Nucleus accumbens (tissue), 56 donors: ENCODE measurements around the gene SELP.
"Not testable (repeated sequence)": the region's sequence is repeated elsewhere in the genome, so short reads cannot be mapped to it uniquely, and the experiment has no call there.

Source experiments
- DNase-seq, 56 donors: peaks; one replicate each; lab custom pipeline; 2025; lab: John Stamatoyannopoulos, UW

Gene SELP

DNA sequence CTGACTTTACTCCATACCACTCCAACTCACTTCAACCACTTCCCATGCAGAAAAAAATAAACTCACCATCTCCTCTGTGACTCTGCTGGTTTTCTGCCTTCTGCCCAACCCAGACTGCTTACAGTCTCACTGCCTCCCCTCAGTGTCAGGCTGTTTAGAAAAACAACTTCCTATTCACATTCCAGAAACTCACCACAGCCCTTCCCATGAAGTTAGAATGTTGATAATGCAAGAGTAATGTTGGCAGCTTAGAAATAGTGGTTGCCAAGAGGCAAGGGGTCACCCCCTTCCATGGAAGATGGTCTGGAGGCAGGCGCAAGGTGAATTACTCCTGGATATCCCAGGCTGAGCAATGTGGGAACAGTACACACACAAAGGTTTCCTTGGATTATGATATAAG lies at the start of gene SELP:
TSS of gene SELP (minus strand) at position 119 of the 400 bp plus-strand sequence. CDS start at position 69, 50 bp downstream.
- no peak for DNase-seq

DNA sequence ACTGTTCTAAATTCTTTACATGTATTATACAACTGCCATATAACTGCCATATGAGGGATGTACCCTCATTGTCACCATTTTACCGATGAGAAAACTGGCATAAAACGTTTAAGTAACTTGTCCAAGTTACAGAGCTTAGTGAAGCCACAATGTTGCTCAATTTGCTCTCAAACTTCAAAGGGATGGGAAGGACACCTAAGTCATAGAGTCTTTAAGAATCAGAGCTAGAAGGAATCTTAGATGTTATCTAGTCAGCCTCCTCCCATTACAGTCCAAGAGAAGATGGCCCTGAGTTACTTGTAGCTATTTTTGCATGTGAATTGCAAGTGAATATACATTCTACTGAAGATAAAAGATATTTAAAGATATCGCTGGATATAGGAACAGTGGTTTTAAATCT lies 49.8 kb upstream of the SELP start:
- DNase-seq, result no peak

DNA sequence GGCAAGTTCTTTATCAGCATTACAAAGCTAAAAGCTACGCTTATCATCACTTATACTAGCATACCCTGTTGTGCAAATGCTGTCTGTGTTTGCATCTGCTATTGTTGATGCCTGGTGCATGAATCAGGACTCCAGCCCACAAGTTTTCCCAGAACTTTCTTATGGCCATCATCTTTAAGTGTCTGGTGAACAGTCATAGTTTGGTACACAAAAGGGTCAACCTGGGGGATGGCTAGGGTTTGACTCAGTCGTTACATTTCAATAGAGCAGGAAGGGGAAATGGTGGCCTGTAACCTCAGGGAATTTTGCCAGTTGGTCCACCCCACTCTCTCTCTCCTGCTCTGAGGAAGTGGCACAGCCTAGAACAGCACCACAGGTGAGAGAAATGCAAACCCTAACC lies 46.1 kb upstream of the SELP start:
- no peak for DNase-seq

DNA sequence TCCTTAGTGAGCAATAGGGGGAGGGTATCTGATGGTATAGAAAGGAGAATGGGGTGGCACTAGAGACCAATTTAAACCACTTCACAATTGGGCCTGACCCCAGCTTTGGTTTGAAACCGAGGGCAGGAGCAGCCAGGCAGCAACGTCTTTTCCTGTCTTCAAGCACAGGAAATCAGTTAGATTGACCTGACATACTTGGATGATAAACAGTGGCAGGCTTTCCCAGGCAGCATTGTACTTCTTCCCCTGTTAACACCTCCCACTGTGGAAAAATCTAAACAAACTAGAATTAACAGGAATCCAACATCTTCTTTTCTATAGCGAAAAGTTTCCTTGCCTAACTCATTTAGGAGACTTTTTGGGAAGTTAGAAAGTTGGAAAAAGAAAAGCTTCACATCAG lies 40.9 kb upstream of the SELP start:
- no peak for DNase-seq

DNA sequence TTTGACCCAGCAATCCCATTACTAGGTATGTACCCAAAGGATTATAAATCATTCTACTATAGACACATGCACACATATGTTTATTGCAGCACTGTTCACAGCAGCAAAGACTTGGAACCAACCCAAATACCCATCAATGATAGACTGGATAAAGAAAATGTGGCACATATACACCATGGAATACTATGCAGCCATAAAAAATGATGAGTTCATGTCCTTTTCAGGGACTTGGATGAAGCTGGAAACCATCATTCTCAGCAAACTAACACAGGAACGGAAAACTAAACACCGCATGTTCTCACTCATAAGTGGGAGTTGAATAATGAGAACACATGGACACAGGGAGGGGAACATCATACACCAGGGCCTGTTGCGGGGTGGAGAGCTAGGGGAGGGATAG lies 40.3 kb upstream of the SELP start:
- DNase-seq, result not testable (repeated sequence)

DNA sequence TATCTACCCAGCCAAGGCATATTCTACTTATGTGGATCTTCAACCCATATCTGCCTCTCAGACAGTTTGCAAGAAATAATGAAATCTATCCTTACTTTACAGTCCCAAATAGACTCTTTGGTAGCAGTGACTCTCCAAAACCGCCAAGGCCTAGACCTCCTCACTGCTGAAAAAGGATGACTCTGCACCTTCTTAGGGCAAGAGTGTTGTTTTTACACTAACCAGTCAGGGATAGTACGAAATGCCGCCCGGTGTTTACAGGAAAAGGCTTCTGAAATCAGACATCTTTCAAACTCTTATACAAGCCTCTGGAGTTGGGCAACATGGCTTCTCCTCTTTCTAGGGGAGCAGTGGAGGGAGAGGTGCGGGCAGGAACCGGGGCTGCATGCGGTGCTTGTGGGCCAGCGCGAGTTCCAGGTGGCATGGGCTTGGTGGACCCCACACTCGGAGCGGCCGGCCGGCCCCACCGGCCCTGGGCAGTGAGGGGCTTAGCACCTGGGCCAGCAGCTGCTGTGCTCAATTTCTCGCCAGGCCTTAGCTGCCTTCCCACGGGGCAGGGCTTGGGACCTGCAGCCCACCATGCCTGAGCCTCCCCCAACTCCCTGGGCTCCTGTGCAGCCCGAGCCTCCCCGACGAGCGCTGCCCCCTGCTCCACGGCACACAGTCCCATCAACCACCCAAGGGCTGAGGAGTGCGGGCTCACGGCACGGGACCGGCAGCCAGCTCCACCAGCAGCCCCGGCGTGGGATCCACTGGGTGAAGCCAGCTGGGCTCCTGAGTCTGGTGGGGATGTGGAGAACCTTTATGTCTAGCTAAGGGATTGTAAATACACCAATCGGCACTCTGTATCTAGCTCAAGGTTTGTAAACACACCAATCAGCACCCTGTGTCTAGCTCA lies 38.0 kb upstream of the SELP start:
- not testable (repeated sequence) for DNase-seq

DNA sequence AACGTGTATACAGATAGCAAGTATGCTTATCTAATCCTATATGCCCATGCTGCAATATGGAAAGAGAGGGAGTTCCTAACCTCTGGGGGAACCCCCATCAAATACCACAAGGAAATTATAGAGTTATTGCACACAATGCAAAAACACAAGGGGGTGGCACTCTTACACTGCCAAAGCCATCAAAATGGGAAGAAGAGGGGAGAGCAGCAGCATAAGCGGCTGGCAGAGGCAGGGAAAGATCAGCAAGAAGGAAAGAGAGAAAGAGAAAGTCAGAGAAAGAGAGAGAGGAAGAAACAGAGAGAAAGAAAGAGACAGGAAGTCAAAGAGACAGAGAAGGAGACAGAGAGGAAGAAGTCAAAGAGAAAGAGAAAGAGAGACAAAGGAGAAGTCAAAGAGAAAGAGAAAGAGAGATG lies 37.3 kb upstream of the SELP start:
- not testable (repeated sequence) for DNase-seq

DNA sequence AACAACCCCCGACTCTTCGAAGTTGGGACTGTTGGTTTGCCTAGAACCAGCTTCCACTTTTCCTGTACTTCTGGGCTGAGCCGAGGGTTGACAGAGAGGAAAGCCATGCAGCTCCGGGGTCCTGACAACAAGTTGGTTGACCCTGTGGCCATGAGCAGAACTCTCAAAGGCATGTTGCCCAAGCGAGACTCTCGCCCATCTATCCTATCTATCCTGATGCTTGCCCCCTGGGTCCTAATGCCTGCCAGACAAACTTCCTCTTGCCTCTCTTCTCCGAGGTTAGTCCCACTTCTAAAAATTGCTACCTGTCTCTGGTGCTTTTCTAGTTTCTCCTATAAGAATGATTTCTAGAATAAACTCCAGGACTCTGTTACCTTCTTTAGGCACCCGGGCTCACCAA lies 32.8 kb upstream of the SELP start:
- not testable (repeated sequence) for DNase-seq

DNA sequence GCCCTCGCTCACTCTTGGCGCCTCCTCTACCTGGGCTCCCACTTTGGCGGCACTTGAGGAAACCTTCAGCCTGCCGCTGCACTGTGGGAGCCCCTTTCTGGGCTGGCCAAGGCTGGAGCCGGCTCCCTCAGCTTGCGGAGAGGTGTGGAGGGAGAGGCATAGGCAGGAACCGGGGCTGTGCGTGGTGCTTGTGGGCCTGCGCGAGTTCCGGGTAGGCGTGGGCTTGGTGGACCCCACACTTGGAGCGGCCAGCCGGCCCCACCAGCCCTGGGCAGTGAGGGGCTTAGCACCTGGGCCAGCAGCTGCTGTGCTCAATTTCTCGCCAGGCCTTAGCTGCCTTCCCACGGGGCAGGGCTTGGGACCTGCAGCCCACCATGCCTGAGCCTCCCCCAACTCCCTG lies 31.1 kb upstream of the SELP start:
- not testable (repeated sequence) for DNase-seq

DNA sequence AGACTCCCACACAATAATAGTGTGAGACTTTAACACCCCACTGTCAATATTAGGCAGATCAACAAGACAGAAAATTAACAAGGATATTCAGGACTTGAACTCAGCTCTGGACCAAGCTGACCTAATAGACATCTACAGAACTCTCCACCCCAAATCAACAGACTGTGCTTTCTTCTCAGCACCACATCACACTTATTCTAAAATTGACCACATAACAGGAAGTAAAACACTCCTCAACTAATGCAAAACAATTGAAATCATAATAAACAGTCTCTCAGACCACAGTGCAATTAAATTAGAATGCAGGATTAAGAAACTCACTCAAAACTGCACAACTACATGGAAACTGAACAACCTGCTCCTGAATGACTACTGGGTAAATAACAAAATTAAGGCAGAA lies 28.9 kb upstream of the SELP start:
- DNase-seq, result not testable (repeated sequence)

DNA sequence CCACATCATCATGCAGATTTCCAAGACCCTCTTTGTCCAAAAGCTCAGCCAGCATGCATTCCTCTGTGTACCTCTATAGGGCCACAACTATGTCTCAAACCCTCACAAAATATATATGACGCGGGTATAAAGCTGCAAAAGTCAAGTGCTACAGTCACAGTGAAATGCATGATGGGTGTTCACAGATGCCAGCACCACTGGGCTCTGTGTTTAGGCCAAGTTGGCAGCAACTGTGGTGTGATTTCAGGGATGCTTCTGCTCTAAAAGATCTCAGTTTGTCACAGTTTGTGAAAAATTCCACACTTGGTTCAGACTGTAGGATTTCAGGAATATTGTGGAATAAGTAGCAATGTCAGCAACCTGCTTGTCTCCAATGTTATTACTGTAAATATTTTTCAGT lies 23.9 kb upstream of the SELP start:
- DNase-seq, result peak in 4 of 56 donors; percentile 6 to 29 (median 24)

DNA sequence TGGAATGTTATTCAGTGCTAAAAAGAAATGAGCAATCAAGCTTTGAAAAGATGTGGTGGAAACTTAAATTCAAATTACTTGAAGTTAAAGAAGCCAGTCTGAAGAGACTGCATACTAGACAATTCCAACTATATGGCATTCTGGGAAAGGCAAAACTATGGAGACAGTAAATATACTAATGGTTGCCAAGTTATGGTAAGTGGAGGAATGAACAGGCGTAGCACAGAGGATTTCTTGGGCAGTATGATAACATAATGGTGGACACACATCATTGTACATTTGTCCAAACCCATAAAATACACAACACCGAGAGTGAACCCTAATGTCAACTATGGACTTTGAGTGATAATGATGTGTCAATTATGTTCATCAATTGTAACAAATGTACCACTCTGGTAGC lies 21.1 kb upstream of the SELP start:
- no peak for DNase-seq

DNA sequence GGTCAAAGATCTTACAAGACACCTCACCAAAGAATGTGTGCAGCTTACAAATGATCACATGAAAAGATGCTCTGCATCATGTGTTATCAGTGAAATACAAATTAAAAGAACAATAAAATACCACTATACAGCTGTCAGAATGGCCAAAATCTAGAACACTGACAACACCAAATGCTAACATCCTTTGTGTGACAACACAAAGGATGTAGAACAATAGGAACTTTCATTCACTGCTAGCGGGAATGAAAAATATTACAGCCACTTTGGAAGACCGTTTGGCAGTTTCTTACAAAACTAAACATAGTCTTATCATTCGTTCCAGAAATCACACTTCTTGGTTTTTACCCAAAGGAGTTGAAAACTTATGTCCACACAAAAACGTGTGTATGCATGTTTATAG lies 20.6 kb upstream of the SELP start:
- DNase-seq, result no peak

DNA sequence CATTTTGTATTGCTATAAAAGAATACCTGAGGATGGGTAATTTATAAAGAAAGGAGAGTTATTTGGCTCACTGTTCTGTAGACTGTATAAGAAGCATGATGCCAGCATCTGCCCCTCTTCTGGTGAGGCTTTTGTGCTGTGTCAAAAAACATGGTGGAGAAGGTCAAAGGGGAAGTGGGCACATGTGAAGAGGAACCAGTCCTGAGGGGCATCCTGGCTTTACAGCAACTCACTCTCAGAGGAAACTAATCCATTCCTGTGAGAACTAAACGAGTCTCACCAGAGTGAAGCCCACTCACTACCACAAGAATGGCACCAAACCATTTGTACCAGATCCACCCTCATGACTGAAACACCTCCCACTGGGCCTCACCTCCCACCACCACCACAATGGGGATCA lies 18.8 kb upstream of the SELP start:
- DNase-seq, result no peak

DNA sequence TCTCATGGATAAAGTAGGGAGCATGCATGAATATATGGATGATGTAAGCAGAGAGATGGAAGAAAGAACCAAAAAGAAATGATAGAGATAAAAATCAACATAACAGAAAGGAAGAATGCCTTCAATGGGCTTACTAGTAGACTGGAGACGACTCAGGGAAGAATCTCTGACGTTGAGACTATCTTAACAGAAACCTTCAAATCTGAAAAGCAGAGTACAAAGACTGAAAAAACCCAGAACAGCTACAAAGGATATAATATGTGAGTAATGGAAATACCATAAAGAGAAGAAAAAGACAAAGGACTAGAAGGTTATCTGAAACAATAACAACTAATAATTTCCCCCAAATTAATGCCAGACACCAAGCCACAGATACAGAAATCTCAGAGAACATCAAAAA lies 18.3 kb upstream of the SELP start:
- DNase-seq, result no peak

DNA sequence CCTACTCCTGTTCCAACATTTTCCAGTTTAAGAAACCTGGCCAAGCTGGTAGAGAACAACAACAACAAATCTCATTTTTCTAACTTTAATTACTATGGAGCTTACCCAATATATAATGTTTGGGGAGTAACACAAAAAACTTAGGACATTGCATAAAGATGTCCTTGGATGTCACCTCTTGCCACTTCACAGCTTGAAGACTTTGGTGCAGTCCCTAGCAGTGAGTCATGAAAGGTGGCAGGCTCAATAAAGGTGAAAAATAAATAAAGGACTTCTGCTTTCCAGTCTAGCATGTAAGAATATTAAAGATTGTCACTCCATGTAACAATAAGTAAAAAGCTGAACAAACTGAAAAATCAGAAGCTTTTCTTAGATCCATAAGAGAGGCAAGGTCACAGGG lies 17.6 kb upstream of the SELP start:
- DNase-seq, result no peak

DNA sequence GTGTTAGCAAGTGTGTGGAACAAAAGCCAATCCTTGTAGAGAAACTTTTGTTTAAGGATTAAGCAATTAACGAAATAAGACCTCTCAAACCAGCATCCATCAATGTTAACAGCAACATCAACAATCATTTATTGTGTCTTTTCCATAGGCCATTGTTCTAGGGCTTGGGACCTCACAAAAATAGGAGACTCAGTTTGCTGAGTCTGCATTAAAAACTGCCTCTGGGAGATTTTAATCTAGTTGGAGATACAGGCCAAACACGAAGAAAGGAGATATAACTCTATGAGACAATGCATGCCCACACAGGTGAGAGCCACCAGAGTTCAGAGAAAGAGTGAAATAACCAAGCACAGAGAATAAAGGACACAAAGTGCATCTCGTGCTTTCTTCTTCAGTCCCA lies 14.4 kb upstream of the SELP start:
- no peak for DNase-seq

DNA sequence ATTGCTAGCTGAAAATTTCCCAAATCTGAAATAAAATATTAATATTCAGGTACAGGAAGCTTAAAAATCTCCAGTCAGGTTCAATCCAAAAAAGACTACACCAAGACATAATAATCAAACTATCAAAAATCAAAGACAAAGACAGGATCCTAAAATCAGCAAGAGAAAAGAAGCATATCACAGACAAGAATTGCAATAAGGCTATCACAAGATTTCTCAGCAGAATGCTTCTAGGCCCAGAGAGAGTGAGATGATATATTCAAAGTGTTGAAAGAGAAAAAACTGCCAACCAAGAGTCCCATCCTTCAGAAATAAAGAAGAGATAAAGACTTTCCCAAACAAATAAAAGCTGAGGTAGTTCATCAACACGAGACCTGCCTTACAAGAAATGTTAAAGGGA lies 5.0 kb upstream of the SELP start:
- no peak for DNase-seq

DNA sequence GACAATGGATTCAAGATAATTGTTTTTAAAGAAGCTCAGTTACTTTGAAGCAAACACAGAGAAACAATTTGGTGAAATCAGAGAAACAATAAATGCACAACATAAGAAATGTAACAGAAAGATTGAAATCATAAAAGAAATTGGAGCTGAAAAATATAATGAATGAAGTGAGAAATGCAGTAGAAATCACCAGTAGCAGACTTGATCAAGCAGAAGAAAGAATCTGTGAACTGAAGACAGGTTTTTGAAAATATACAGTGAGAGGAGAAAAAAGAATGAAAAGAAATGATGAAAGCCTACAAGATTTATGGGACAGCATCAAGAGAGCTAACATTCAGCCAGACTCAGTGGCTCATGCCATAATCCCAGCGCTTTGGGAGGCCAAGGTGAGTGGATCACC lies 4.2 kb upstream of the SELP start:
- no peak for DNase-seq

DNA sequence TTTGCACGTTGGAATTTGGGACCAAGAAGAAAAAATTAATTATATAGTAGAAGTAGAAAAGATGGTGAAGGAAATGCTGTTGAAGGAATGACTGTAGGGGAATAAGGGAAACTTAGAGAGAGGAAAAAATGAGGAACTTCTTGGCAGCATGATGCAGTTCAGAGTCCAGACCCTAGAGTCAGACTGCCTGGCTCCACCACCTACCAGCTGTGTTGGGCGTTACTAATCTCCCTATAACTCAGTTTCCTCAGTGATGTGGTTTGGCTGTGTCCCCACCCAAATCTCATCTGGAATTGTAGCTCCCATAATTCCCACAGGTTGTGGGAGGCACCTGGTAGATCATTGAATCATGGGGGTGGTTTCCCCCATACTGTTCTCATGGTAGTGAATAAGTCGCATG lies 1.3 kb upstream of the SELP start:
- no peak for DNase-seq

DNA sequence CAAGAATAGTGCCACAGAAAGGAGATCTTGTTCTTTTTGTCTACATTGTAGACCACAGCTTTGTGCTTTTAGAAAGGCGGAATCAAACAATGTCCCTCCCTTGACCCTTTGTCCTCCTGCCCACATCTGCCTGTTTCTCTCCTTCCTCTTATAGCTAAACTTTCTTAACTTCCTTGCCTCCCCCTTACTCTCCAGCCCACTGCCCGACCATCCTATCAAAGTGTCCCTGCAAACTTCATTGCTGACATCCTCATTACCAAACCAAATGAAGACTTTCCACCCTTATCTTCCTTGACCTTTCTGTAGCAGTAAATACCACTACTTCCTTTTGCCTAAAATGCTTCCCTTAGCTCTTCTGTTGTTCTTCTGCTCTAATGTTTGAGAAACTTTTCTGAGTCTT lies 5.0 kb downstream of the SELP start:
- DNase-seq, result no peak

DNA sequence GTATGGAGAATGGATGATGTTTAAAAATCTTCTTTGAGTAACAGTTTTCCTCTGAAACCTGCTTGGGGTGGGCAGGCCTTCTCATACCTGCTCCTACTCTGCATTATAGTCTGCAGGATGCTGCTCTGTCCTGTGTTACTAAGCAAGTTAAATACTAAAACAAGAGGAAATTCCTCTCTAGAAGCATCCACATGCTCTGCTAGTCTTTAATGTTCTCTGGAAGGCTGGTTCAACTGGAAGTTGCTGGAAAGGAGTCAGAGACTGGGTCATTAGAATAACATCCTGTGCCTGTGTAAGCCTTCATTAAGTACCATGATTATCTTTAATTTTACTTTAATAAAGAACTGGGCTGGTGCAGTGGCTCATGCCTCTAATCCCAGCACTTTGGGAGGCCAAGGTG lies 5.8 kb downstream of the SELP start:
- DNase-seq, result no peak
